ENCODE results near the gene ATP9B. TPM values are rescaled to one million over a fixed set of nuclear protein-coding genes. Genes with fewer than 3 reads are reported as not detected.

ATP9B gene
- total RNA-seq, 2 donors from 2014 or later = 15.4 to 17.6 TPM

GRCh38 chr18:79366177-79367094 lies 297.2 kb downstream of the ATP9B start:
- DNase-seq (ENCODE audit: low spot score) = no peak
- TF ChIP-seq CTCF (IDR thresholded peaks at IDR 0.05) = no peak
- no peaks in the 10 kb centered on the region for H3K27me3 ChIP-seq
- no peak overlapping the region for H3K4me3 ChIP-seq
- no peaks in the 10 kb centered on the region for H3K9me3 ChIP-seq
- no peaks in the 10 kb centered on the region for H3K4me1 ChIP-seq
- no peak overlapping the region for H3K27ac ChIP-seq
- peaks cover 15% of the 10 kb centered on the region for H3K36me3 ChIP-seq

DNA sequence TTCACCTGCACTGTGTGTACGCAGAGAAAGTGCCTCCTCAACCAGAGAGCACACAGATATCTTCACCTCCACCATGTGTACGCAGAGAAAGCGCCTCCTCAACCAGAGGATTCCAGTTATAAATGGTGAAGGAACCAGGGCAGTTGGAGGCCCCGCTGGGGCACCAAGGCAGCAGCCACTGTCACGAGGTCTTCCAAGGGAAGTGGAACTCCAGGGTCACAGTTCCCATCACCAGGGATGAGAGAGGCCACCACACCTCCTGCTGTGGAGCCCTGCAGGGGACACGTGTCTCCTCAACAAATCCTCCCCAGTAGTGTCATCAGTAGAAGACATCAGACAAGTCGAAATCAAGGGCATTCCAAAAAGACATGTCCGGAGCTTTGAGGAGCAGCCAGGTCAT lies 298.3 kb downstream of the ATP9B start:
- Histone ChIP-seq H3K27me3 (no peaks in the 10 kb centered on the region), H3K36me3 (peaks cover 7% of the 10 kb centered on the region)
- no peak for DNase-seq (ENCODE audit: low spot score)

DNA sequence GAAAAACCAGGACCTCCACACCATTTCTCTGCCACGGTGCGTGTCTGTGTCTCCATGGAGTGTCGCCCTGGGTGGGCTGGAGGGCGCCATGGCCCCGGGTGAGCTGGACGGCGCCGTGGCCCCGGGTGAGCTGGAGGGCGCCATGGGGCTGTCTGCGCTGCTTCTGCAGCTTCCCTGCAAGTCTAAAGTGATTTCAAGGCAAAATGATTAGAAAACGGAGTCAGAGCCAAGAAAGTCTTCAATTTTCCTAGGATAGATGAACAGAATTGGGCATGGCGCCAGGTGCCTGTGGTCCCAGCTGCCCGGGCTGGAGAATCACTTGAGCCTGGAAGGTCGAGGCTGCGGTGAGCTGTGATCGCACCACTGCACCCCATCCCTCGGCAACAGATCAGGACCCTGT lies 298.8 kb downstream of the ATP9B start:
- Histone ChIP-seq H3K9me3 (no peaks in the 10 kb centered on the region), H3K36me3 (peaks cover 7% of the 10 kb centered on the region), H3K4me3 (no peak overlapping the region), H3K4me1 (no peaks in the 10 kb centered on the region), H3K27ac (no peak overlapping the region), H3K27me3 (no peaks in the 10 kb centered on the region)
- TF ChIP-seq CTCF (IDR thresholded peaks at IDR 0.05) = no peak
- no peak for DNase-seq (ENCODE audit: low spot score)

More for the DNA sequence above, 298.3 kb downstream of the ATP9B start:
- H3K9me3 ChIP-seq = no peaks in the 10 kb centered on the region
- H3K27ac ChIP-seq = no peak overlapping the region
- H3K4me1 ChIP-seq = no peaks in the 10 kb centered on the region
- TF ChIP-seq CTCF (IDR thresholded peaks at IDR 0.05) = no peak
- no peak overlapping the region for H3K4me3 ChIP-seq

GRCh38 chr18:79368681-79369080 lies 299.5 kb downstream of the ATP9B start:
- Histone ChIP-seq H3K27me3 (no peaks in the 10 kb centered on the region), H3K36me3 (peaks cover under 1% of the 10 kb centered on the region), H3K27ac (no peak overlapping the region), H3K9me3 (no peaks in the 10 kb centered on the region), H3K4me3 (no peak overlapping the region), H3K4me1 (no peaks in the 10 kb centered on the region)
- no peak for TF ChIP-seq CTCF (IDR thresholded peaks at IDR 0.05)
- no peak for DNase-seq (ENCODE audit: low spot score)

DNA sequence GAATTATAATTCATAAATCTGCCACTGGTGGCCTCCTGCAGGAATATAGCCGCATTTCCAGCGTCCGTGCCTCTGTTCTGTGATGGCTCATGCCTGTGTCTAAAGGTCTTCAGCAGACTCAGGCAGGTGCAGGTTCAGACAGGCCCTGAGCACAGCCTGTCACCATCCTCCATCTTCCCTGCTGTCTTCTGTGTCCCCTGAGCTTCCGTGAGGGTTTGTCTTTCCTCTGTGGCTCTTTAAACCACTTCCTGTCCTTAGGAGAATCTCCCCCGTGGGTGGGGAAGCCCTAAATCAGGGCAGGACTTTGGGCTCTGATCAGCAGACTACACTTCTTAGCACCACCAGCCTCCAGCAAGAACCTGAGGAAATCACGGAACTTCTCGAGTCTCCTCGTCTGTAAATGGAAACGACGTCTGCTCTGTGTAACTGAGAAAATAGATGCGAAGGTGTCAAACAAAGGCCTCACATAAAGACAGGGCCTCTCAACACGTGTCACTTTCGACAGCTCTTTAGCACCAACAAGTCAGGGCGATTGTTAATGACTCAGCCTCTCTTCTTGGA lies 302.4 kb downstream of the ATP9B start:
- no peak overlapping the region for H3K27ac ChIP-seq
- no peaks in the 10 kb centered on the region for H3K27me3 ChIP-seq
- H3K4me1 ChIP-seq = no peaks in the 10 kb centered on the region
- H3K9me3 ChIP-seq = no peaks in the 10 kb centered on the region
- TF ChIP-seq CTCF (IDR thresholded peaks at IDR 0.05) = no peak
- no peak for DNase-seq (ENCODE audit: low spot score)
- H3K4me3 ChIP-seq = no peak overlapping the region
- peaks cover 10% of the 10 kb centered on the region for H3K36me3 ChIP-seq

Data from right atrium auricular region (tissue), 2 donors.